HEK293 (cell line): ENCODE results near the gene PHLDB3.

Experiments used
- CTCF ChIP-seq: fragments of 450-650 bp; formaldehyde crosslinking; IDR thresholded peaks from 2 replicates; pipeline ENCODE4 v1.5.1; 2016; ENCODE audit warnings: missing biosample characterization, missing genetic modification characterization
- PATZ1 ChIP-seq: fragments of 450-650 bp; formaldehyde crosslinking; IDR thresholded peaks from 2 replicates; pipeline ENCODE4 v1.5.1; 2016; ENCODE audit warnings: missing biosample characterization, missing genetic modification characterization
- PRDM1 ChIP-seq: fragments of 450-650 bp; formaldehyde crosslinking; IDR thresholded peaks from 2 replicates; pipeline ENCODE4; 2016; ENCODE audit warnings: missing biosample characterization, missing genetic modification characterization
- SETDB1 ChIP-seq: IDR thresholded peaks from one replicate; pipeline ENCODE4 v1.6.1; 2017; ENCODE audit warnings: mild to moderate bottlenecking, low read length, moderate library complexity, mixed read lengths; ENCODE audit not compliant: insufficient read length
- ZNF175 ChIP-seq: fragments of 450-650 bp; formaldehyde crosslinking; IDR thresholded peaks from 2 replicates; pipeline ENCODE4 v1.5.1; 2016; ENCODE audit warnings: missing biosample characterization, missing genetic modification characterization
- ZNF350 ChIP-seq: fragments of 450-650 bp; formaldehyde crosslinking; IDR thresholded peaks from 2 replicates; pipeline ENCODE4 v1.5.0; 2017; ENCODE audit warnings: missing biosample characterization, mild to moderate bottlenecking, missing genetic modification characterization
- ZNF629 ChIP-seq: fragments of 450-650 bp; formaldehyde crosslinking; IDR thresholded peaks from 2 replicates; pipeline ENCODE4 v1.5.1; 2017; ENCODE audit warnings: missing biosample characterization, missing genetic modification characterization
- ZNF692 ChIP-seq: fragments of 450-650 bp; formaldehyde crosslinking; IDR thresholded peaks from 2 replicates; pipeline ENCODE4 v1.5.1; 2016; ENCODE audit warnings: missing biosample characterization, missing genetic modification characterization

GRCh38 chr19:43545981-43546380, 41.4 kb upstream of the PHLDB3 start:
- no peak for TF ChIP-seq PATZ1 (tag by site-specific recombination)
- no peak for TF ChIP-seq ZNF175
- TF ChIP-seq CTCF (tag by site-specific recombination) = no peak
- no peak for TF ChIP-seq ZNF629 (tag by site-specific recombination)
- no peak for TF ChIP-seq PRDM1
- no peak for TF ChIP-seq ZNF692 (tag by site-specific recombination)
- TF ChIP-seq SETDB1 = no peak
- no peak for TF ChIP-seq ZNF350
